ENCODE measurements around the gene SYT7. TPM values are rescaled to one million over a fixed set of nuclear protein-coding genes. Genes with fewer than 3 reads are reported as not detected.
A peak's percentile ranks its signal among the peaks of the same experiment; 100 is the strongest.

Gene SYT7
- total RNA-seq, 4 donors from 2014 or later, result 1.3 to 4.2 (median 1.8) TPM

DNA sequence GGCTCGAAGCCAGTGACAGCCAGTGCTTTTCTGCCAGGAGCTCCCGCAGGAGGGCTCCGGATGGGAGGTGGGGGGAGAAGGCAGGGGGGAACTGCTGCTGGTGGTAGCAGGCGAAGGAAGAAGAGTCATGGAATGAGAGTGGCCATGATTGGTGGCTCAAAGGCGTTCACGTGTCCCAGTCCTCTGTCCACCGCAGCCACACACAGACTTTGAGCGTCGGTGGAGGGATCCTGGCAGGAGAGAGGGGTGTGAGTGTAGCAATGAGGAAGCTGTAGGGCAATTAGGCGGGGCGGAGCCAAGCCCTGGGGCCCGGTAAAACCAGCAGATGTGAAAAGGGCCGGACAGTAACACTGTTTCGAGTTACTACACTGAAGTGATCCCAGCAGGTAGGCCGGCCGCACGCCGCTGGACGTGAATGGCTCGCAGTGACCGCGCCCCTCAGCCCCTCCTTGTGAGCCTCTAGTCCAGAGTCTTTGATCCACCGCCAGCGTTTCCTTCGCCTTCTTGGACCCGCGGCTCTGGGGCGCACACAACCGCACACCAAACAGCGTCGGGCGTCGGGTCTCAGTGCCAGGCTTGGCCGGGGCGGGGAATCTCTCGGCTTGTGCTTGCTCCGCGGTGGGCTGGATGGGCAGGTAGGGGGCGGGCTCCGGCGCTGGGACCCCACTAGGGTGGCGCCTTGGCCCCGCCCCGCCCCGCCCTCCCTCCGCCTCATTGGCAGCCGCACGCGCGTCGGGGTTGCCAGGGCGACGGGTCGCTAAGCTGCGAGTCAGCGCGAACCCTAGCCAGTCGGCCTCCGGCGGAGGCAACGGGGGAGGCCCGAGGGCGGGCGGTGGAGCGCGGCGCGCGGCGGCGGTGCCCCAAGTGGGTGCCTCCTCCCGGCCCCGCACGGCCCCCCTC is 72.7 kb downstream of the SYT7 start, which contains the start of gene LRRC10B:
Gene LRRC10B, plus strand, starts transcription at position 788 of the 900 bp plus-strand sequence. CDS start 250 bp downstream, outside the sequence.
- Histone ChIP-seq H3K4me1 (peaks cover 14 to 26% (median 24%) of the 10 kb centered on the region in 4 donors), H3K27me3 (peaks cover 4 to 85% (median 35%) of the 10 kb centered on the region in 4 donors), H3K4me3 (peak within 1 kb of the TSS; percentile 39 to 42 (median 40)), H3K9me3 (no peaks in the 10 kb centered on the region), H3K27ac (replicated peaks in 1 of 4) (peak within 1 kb of the TSS; percentile 13 to 56 (median 24)), H3K36me3 (no peaks in the 10 kb centered on the region)
- DNase-seq (ENCODE audit: extremely low spot score), result no peak
- TF ChIP-seq EP300 (IDR thresholded peaks at IDR 0.05) (no peak), POLR2A (IDR thresholded peaks at IDR 0.05; ENCODE audit: low read depth) (no peak), POLR2AphosphoS5 (IDR thresholded peaks at IDR 0.05) (no peak)
- TF ChIP-seq, protein P1, sequence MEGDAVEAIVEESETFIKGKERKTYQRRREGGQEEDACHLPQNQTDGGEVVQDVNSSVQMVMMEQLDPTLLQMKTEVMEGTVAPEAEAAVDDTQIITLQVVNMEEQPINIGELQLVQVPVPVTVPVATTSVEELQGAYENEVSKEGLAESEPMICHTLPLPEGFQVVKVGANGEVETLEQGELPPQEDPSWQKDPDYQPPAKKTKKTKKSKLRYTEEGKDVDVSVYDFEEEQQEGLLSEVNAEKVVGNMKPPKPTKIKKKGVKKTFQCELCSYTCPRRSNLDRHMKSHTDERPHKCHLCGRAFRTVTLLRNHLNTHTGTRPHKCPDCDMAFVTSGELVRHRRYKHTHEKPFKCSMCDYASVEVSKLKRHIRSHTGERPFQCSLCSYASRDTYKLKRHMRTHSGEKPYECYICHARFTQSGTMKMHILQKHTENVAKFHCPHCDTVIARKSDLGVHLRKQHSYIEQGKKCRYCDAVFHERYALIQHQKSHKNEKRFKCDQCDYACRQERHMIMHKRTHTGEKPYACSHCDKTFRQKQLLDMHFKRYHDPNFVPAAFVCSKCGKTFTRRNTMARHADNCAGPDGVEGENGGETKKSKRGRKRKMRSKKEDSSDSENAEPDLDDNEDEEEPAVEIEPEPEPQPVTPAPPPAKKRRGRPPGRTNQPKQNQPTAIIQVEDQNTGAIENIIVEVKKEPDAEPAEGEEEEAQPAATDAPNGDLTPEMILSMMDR (IDR thresholded peaks at IDR 0.05), result no peak
- intact Hi-C loops (cut with DNase I), result no loop called here
- 10% methylated on average over 22 of the region's 74 CpGs for WGBS

DNA sequence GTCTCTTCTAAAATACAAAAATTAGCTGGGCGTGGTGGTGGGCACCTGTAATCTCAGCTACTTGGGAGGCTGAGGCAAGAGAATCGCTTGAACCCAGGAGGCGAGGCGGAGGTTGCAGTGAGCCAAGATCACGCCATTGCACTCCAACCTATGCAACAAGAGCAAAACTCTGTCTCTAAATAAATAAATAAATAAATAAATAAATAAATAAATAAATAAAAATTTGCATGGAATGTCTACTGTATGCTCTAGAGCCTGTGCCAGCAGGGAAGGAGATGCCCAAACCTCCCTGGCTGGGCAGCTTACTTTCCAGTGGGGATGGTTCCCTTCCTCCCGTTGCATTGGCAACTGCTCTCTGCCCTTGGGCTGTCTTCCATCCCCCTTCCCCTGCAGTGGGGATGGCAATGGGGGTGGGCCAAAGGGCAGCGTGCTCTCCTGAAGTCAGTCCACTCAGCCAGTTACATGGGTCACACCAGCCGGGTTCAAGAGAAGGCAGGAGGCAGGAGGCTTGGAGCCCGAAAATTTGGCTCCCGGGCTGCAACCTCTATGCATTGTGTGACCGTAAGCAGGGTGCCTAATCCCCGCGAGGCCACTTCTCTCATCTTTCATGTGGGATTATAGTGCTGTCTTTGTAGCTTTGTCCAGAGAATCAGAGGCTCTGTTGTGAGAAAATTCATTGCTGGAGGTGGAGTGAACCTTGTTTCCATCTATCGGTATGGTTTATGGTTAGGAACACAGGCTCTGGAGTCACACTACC is 73.7 kb downstream of the SYT7 start:
- intact Hi-C loops (cut with DNase I), result no loop called here
- Histone ChIP-seq H3K4me1 (peaks cover 14 to 26% (median 24%) of the 10 kb centered on the region in 4 donors), H3K27me3 (peaks cover 4 to 75% (median 33%) of the 10 kb centered on the region in 4 donors), H3K9me3 (no peaks in the 10 kb centered on the region), H3K27ac (replicated peaks in 1 of 4) (no peak overlapping the region), H3K36me3 (no peaks in the 10 kb centered on the region), H3K4me3 (no peak overlapping the region)
- no peak for DNase-seq (ENCODE audit: extremely low spot score)
- 74% methylated on average over 9 of the region's 14 CpGs for WGBS
- no peak for TF ChIP-seq POLR2AphosphoS5 (IDR thresholded peaks at IDR 0.05)
- TF ChIP-seq POLR2A (IDR thresholded peaks at IDR 0.05; ENCODE audit: low read depth), result no peak
- TF ChIP-seq, protein P1 (IDR thresholded peaks at IDR 0.05), result no peak
- TF ChIP-seq EP300 (IDR thresholded peaks at IDR 0.05), result no peak

DNA sequence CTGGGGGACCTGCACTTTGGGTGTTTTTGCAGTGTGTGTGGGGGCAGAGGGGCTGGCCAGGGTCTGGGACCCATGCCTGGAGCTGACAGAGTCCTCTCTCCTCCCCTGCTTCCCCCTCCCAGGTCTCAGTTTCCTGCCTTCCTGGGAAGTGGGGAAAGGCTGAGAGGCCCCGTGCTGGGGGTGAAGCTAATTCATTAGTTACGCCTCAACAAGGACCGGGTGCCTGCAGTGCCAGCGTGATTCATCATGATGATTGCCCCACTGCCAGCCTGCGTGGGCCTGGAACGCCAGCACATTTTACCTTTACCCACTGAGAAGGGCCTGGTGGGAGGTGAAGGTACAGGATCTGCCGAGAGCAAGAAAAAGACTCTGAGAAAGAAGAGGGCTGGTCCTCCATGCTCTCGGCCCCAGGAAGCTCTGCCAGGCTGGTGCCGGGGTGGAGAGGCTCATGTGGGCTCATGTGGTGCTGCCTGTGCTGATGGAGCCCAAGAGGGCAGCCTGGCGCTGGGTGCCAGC is 75.2 kb downstream of the SYT7 start:
- no peak overlapping the region for H3K27ac ChIP-seq (replicated peaks in 1 of 4)
- no peak for DNase-seq (ENCODE audit: extremely low spot score)
- peaks cover 14 to 26% (median 24%) of the 10 kb centered on the region in 4 donors for H3K4me1 ChIP-seq
- 64% methylated on average over 10 of the region's 10 CpGs for WGBS
- H3K27me3 ChIP-seq, result peaks cover 4 to 60% (median 28%) of the 10 kb centered on the region in 4 donors
- no peak overlapping the region for H3K4me3 ChIP-seq
- intact Hi-C loops (cut with DNase I), result no loop called here
- no peaks in the 10 kb centered on the region for H3K9me3 ChIP-seq
- no peaks in the 10 kb centered on the region for H3K36me3 ChIP-seq
- TF ChIP-seq POLR2A (IDR thresholded peaks at IDR 0.05; ENCODE audit: low read depth), result no peak
- TF ChIP-seq POLR2AphosphoS5 (IDR thresholded peaks at IDR 0.05), result no peak
- TF ChIP-seq EP300 (IDR thresholded peaks at IDR 0.05), result no peak
- TF ChIP-seq, protein P1 (IDR thresholded peaks at IDR 0.05), result no peak

DNA sequence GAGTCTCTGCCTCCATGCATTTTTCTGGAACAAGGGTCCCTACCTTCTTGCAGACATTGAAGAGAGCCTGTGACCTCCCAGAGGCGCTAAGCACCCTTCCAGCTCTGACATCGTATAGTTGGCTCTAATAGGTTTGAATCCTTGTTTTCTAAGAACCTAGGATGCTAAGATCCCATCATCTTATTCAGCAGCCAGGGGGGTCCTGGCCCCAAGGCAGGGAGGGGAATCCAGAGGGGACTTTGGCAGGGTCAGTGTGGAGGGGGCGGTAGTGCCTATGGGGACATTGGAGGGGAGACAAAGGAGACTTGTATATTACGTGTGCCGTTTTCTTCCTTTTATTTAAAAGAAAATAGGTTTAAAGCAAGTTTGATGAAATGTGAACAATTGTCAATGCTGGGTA is 75.8 kb downstream of the SYT7 start:
- Histone ChIP-seq H3K27ac (replicated peaks in 1 of 4) (no peak overlapping the region), H3K36me3 (no peaks in the 10 kb centered on the region), H3K4me1 (peaks cover 14 to 23% (median 23%) of the 10 kb centered on the region in 4 donors), H3K9me3 (no peaks in the 10 kb centered on the region), H3K27me3 (peaks cover 4 to 54% (median 23%) of the 10 kb centered on the region in 4 donors), H3K4me3 (no peak overlapping the region)
- WGBS, result 91% methylated on average over 5 of the region's 5 CpGs
- DNase-seq (ENCODE audit: extremely low spot score), result no peak
- TF ChIP-seq, protein P1 (IDR thresholded peaks at IDR 0.05), result no peak
- no peak for TF ChIP-seq EP300 (IDR thresholded peaks at IDR 0.05)
- TF ChIP-seq POLR2AphosphoS5 (IDR thresholded peaks at IDR 0.05), result no peak
- no peak for TF ChIP-seq POLR2A (IDR thresholded peaks at IDR 0.05; ENCODE audit: low read depth)
- intact Hi-C loops (cut with DNase I), result no loop called here

Measured in esophagus muscularis mucosa (tissue), 4 donors.